GM19023 (cell line): ENCODE data around the gene SERTAD3.
"Not testable (repeated sequence)": the region's sequence is repeated elsewhere in the genome, so short reads cannot be mapped to it uniquely, and the experiment has no call there.

Experiments used
- ATAC-seq: cut with Tn5 transposase; IDR thresholded peaks from one replicate; pipeline ENCODE4 v1.9.1; 2021; ENCODE audit warnings: mild to moderate bottlenecking, moderate library complexity; ENCODE audit not compliant: unreplicated experiment

SERTAD3 gene

GRCh38 chr19:40411958-40412499 lies 32.1 kb downstream of the SERTAD3 start:
- no peak for ATAC-seq

- ATAC-seq = no peak
Measured at GRCh38 chr19:40411125-40411842, 32.9 kb downstream of the SERTAD3 start.

- no peak for ATAC-seq
Measured at GRCh38 chr19:40410030-40410389, 34.1 kb downstream of the SERTAD3 start.

GRCh38 chr19:40408598-40408925 lies 35.6 kb downstream of the SERTAD3 start:
- not testable (repeated sequence) for ATAC-seq

- no peak for ATAC-seq
Measured at GRCh38 chr19:40407714-40408597, 36.2 kb downstream of the SERTAD3 start.

- peak; percentile 69 for ATAC-seq
Measured at GRCh38 chr19:40403262-40403984, 40.7 kb downstream of the SERTAD3 start.

- no peak for ATAC-seq
Measured at GRCh38 chr19:40400559-40400958, 43.6 kb downstream of the SERTAD3 start.

- ATAC-seq = no peak
Measured at GRCh38 chr19:40398417-40399131, 45.6 kb downstream of the SERTAD3 start.

- no peak for ATAC-seq
Measured at GRCh38 chr19:40397568-40397906, 46.6 kb downstream of the SERTAD3 start.

GRCh38 chr19:40396886-40397567 lies 47.1 kb downstream of the SERTAD3 start:
- ATAC-seq = no peak

- ATAC-seq = no peak
Measured at GRCh38 chr19:40395956-40396355, 48.2 kb downstream of the SERTAD3 start.

- no peak for ATAC-seq
Measured at GRCh38 chr19:40394816-40395210, 49.3 kb downstream of the SERTAD3 start.

- no peak for ATAC-seq
Measured at GRCh38 chr19:40393894-40394815, 50.0 kb downstream of the SERTAD3 start.

- no peak for ATAC-seq
Measured at GRCh38 chr19:40392894-40393517, 51.1 kb downstream of the SERTAD3 start.

GRCh38 chr19:40392123-40392522 lies 52.0 kb downstream of the SERTAD3 start:
- ATAC-seq = no peak
